Parathyroid adenoma (tissue), 2 donors: Measurements from ENCODE around the gene HDAC9.

ENCODE experiments used
- H2AFZ ChIP-seq: fragments of 300-600 bp; sonication (generic); one replicate; pipeline ENCODE4 v1.7.0; 2017; ENCODE audit warnings: antibody characterized with exemption, mild to moderate bottlenecking
- H3K27ac ChIP-seq: fragments of 300-600 bp; sonication (generic); one replicate; pipeline ENCODE4 v1.7.0; 2017
- H3K27me3 ChIP-seq: fragments of 300-600 bp; sonication (generic); one replicate; pipeline ENCODE4 v1.7.0; 2017; ENCODE audit warnings: low read length; ENCODE audit not compliant: control insufficient read depth, insufficient read depth
- H3K36me3 ChIP-seq: fragments of 300-600 bp; sonication (generic); one replicate; pipeline ENCODE4 v1.7.0; 2017; ENCODE audit warnings: low read length; ENCODE audit not compliant: control insufficient read depth, insufficient read depth
- H3K4me1 ChIP-seq: fragments of 300-600 bp; sonication (generic); one replicate; pipeline ENCODE4 v1.7.0; 2017; ENCODE audit warnings: control low read depth
- H3K4me2 ChIP-seq: fragments of 300-600 bp; sonication (generic); one replicate; pipeline ENCODE4 v1.7.0; 2017; ENCODE audit warnings: low read length
- H3K4me3 ChIP-seq: fragments of 300-600 bp; sonication (generic); one replicate; pipeline ENCODE4 v1.7.0; 2017; ENCODE audit warnings: low read depth, low read length
- H3K79me2 ChIP-seq: fragments of 300-600 bp; sonication (generic); one replicate; pipeline ENCODE4 v1.7.0; 2017; ENCODE audit warnings: control low read depth
- H3K9ac ChIP-seq: fragments of 300-600 bp; sonication (generic); one replicate; pipeline ENCODE4 v1.7.0; 2017; ENCODE audit warnings: mild to moderate bottlenecking
- H3K9me3 ChIP-seq: fragments of 300-600 bp; sonication (generic); one replicate; pipeline ENCODE4 v1.7.0; 2017; ENCODE audit warnings: low read length; ENCODE audit not compliant: control insufficient read depth
- TF ChIP-seq, protein P1 (sequence below): fragments of 300-600 bp; sonication (generic); IDR thresholded peaks from one replicate; pipeline ENCODE4 v1.7.0; 2017; ENCODE audit warnings: antibody characterized with exemption, mild to moderate bottlenecking
- donor health status: primary hyperparathyroidism.

The HDAC9 gene

DNA sequence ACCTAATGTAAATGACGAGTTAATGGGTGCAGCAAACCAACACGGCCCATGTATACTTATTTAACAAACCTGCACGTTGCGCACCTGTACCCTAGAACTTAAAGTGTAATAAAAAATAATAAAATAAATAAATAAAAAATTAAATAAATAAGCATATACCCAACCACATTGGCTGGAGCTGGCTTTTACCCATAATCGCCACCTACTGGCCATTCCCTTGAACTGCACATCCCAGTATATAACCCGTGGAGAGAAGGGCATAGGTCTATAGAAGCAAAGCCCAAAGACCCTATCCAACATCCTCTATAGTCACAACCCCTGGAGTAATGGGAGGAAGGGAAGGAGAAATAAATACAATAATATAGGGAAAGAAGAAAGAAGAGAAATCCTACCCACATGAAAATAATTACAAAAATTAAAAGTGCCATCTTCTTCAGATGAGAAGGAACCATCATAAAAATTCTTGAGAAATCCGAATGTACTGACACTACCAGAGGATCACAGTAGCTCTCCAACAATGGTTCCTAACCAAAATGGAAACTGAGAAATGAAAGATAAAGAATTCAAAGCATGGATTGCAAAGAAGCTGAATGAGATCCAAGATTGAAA lies 556.3 kb downstream of the HDAC9 start:
- Histone ChIP-seq H2AFZ (no peak overlapping the region), H3K4me1 (no peaks in the 10 kb centered on the region), H3K79me2 (no peaks in the 10 kb centered on the region), H3K4me2 (no peak overlapping the region), H3K27me3 (no peaks in the 10 kb centered on the region), H3K4me3 (no peak overlapping the region), H3K27ac (no peak overlapping the region), H3K36me3 (no peaks in the 10 kb centered on the region), H3K9ac (no peak overlapping the region), H3K9me3 (no peaks in the 10 kb centered on the region)
- TF ChIP-seq, protein P1, sequence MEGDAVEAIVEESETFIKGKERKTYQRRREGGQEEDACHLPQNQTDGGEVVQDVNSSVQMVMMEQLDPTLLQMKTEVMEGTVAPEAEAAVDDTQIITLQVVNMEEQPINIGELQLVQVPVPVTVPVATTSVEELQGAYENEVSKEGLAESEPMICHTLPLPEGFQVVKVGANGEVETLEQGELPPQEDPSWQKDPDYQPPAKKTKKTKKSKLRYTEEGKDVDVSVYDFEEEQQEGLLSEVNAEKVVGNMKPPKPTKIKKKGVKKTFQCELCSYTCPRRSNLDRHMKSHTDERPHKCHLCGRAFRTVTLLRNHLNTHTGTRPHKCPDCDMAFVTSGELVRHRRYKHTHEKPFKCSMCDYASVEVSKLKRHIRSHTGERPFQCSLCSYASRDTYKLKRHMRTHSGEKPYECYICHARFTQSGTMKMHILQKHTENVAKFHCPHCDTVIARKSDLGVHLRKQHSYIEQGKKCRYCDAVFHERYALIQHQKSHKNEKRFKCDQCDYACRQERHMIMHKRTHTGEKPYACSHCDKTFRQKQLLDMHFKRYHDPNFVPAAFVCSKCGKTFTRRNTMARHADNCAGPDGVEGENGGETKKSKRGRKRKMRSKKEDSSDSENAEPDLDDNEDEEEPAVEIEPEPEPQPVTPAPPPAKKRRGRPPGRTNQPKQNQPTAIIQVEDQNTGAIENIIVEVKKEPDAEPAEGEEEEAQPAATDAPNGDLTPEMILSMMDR: no peak
